T1000 (cell line): ENCODE measurements around the gene NFATC1.
"Not testable (repeated sequence)": the region's sequence is repeated elsewhere in the genome, so short reads cannot be mapped to it uniquely, and the experiment has no call there.

Experiments used
- DNase-seq: peaks from one replicate; lab custom pipeline; 2025; ENCODE audit warnings: mixed read lengths; lab: John Stamatoyannopoulos, UW

The NFATC1 gene

GRCh38 chr18:79490626-79491041 is 94.9 kb downstream of the NFATC1 start:
- DNase-seq = no peak

DNA sequence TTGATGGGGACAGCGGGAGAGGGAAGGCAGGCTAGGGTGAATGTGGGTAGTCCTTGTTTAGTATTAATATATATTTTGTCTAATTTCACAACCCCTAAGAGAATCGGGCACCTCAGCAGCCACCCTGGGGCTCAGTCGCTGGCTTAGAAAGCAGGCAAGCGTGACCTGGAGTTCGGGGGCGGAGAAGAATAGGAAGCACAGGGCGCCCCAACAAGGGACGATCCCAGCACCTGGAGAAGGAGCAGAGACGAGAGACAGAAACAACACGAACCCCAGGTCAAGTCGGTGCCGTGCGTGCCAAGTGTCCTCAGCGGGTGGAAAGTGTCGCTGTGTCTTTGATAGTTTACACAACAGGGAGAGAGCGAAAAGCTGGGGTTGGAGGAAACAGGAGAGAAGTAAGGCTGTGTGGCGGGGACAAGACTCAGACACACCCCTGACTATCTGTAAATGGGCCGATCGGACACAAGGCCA is 95.4 kb downstream of the NFATC1 start:
- DNase-seq = no peak

GRCh38 chr18:79493211-79493800 is 97.6 kb downstream of the NFATC1 start:
- DNase-seq = no peak

DNA sequence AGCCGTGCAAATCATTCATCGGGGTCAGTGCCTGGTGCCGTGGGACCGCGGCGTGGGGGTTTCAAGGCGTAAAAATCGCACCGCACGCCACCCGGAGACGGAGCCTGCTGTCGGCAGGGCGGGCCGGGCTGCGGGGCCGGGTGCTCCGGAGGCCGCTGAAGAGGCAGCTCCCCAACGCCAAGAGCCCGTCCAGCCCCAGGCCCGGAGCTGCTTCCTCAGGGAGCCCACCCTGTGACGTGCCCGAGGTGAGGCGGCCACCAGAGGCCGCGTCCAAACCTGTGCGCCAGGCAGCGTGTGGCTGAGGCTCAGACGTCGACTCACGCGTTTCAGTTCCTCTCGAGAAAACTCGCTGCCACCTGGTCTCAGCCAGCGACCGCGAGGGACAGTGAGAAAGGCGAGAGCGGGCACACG is 98.1 kb downstream of the NFATC1 start:
- DNase-seq = no peak

DNA sequence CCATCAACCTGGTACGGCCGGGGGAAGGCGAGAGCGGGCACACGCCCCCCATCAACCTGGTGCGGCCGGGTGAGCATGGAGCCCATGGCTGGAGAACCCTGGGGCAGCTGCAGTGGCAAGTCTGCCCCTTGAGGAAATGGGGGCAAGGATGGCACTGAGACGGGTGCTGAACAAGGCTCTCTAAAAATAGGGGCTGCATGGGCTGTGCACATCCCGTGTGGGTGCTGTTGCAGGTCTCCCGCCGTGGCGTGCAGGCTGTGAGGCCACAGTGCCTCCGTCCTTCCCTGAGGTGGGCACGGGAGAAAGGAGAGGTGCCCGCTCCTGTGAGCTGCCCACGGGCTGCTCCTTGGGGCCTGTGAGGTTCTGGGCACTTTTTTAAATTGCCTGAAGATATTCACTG is 99.2 kb downstream of the NFATC1 start:
- DNase-seq = no peak

GRCh38 chr18:79495591-79496071 is 99.9 kb downstream of the NFATC1 start:
- no peak for DNase-seq

- no peak for DNase-seq
These were observed 100.7 kb downstream of the NFATC1 start for GRCh38 chr18:79496237-79496977.

- peak; percentile 25 for DNase-seq
These were observed 101.4 kb downstream of the NFATC1 start for GRCh38 chr18:79496978-79497637.

DNA sequence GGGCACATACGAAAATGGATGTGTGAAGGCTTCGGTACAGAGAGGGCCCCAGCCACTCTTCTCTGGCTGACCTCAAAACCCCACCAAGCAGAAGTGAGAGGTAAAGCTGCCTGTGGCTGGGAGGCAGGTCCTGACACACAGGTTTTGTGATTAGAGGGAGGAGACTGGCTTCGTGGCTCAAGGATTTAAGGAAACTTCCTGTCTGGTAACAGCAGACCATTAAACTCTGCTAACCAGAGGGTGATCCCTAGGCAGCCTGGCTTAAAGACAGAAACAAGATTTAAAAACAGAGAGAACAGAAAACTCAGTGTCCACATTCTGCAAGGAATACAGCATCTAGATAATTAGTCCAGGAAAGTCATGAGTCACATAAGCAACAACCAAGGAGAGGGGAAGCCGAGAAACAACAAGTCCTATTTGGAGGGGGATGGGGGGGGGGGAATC is 101.9 kb downstream of the NFATC1 start:
- no peak for DNase-seq

GRCh38 chr18:79498662-79499061 is 102.9 kb downstream of the NFATC1 start:
- no peak for DNase-seq

GRCh38 chr18:79501006-79501405 is 105.3 kb downstream of the NFATC1 start:
- DNase-seq = no peak

DNA sequence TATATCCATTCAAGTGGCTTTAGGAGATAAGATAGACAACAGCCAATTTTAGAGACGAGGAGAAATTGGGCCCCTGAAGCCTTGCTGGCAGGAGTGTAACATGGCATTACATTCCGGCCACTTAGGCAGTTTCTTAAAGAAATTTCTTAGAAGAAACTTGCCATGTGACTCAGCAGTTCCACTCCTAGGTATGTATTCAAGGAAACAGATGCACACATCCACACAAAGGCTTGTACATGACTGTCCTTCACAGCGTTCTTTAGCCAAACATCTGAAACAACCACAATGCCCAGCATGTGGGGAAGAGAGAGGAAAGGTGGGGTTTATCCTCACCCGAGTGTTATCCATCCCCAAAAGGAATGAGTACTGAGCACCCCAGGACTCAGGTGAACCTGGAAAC is 107.1 kb downstream of the NFATC1 start:
- no peak for DNase-seq

DNA sequence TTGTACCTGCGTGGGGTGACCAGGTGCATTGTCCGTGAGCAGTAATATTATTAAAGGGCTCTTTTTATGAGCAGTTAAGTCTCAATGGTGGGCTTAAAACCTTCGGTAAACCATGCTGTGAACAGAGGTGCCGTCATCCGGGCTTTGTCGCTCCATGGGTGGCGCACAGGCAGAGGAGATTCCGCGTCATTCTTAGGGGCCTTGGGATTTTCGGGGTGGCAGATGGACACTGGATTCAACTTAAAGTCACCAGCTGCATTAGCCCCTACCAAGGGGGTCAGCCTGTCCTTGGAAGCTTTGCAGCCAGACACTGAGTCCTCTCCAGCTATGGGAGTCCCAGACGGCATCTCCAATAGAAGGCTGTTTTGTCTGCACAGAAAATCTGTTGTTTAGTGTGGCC is 107.7 kb downstream of the NFATC1 start:
- no peak for DNase-seq

GRCh38 chr18:79504034-79504433 is 108.3 kb downstream of the NFATC1 start:
- no peak for DNase-seq

DNA sequence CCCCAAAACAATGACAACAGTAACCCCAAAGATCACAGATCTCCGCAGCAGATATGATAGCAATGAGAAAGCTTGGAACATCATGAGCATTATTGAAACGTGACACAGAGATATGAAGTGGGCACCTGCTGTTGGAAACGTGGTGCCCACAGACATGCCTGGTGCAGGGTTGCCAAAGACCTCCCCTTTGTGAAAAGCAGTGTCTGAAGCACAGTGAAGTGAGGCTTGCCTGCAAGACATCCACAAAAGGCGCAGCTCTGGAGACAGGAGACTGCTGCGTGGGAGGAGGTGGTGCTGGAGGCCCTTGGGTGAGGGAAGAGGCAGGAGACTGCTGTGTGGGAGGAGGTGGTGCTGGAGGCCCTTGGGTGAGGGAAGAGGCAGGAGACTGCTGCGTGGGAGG is 108.8 kb downstream of the NFATC1 start:
- not testable (repeated sequence) for DNase-seq

GRCh38 chr18:79505465-79505864 is 109.7 kb downstream of the NFATC1 start:
- not testable (repeated sequence) for DNase-seq

GRCh38 chr18:79506191-79507075 is 110.7 kb downstream of the NFATC1 start:
- no peak for DNase-seq

GRCh38 chr18:79507076-79507545 is 111.4 kb downstream of the NFATC1 start:
- DNase-seq = no peak

DNA sequence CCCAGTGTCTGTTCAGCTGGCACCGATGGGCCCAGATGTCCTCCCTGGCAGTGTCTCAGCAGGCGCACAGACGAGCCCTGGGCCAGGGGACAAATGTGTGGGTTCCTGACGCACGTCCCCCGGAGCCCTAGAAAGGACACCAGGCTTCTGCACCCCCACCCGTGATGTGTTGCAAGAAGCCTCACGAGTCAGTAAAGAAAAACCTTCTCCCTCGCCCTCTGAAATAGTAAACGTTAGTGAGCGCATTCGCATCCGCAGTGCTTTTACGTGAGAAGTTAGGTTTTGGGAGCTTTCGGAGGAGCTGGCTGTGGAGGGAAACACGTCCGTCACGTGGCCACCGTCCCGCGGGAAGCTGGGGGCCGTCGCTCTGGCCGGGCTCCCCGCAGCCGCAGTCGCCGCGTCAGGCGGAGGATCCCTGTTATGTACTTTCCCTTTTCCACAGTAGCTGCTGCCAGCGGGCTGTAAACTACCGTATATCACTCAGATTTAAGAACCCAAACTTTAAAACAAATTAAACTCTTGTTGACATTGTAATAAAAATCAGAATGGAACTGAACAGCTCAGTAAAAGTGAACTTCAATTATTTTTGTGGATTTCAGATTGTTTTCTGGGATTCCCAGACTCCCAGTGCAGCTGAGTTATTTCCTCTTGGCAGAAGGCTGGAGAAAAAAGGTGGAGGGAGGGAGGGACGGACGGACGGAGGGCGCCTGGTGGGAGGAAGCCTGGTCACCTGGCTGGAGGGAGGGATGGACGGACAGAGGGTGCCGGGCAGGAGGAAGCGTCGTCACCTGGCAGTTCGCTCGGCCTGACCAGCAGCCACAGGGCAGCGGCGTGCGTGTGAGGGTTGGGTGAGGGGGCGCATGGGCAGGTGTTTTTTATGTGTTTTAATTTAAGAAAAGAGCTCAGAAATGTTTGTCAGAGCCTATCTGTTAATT is 112.1 kb downstream of the NFATC1 start:
- no peak for DNase-seq
